Esophagus muscularis mucosa (tissue), 4 donors: ENCODE results near the gene HSDL1. TPM values are rescaled to one million over a fixed set of nuclear protein-coding genes. Genes with fewer than 3 reads are reported as not detected.

Source experiments
- DNase-seq: peaks from one replicate; pipeline ENCODE4 v3.0.0-alpha.2; 2017; ENCODE audit errors: extremely low spot score
- H3K27ac ChIP-seq, 4 donors: fragments of 200-600 bp; sonication (generic); replicated peaks in 1 of 4; 1 replicate in 3 of 4; 2 replicates in 1 of 4; pipeline ENCODE4 v1.5.1; 2016 to 2019; ENCODE audit warnings: mild to moderate bottlenecking in 1 of 4
- H3K27me3 ChIP-seq, 4 donors: fragments of 200-600 bp; sonication (generic); one replicate each; pipeline versions ENCODE4 v1.5.1 to v1.6.0; 2016 to 2019
- H3K36me3 ChIP-seq, 4 donors: fragments of 200-600 bp; sonication (generic); one replicate each; pipeline ENCODE4 v1.5.1; 2016 to 2019
- H3K4me1 ChIP-seq, 4 donors: fragments of 200-600 bp; sonication (generic); one replicate each; pipeline ENCODE4 v1.5.1; 2016 to 2019
- H3K4me3 ChIP-seq, 4 donors: fragments of 200-600 bp; sonication (generic); 1 replicate in 2 of 4; 2 replicates in 2 of 4; pipeline ENCODE4 v1.5.1; 2016 to 2019; ENCODE audit warnings: mild to moderate bottlenecking in 4 of 4, moderate library complexity in 1 of 4
- H3K9me3 ChIP-seq, 4 donors: fragments of 200-600 bp; sonication (generic); 1 replicate in 3 of 4; 2 replicates in 1 of 4; pipeline ENCODE4 v1.5.1; 2016 to 2019
- CTCF ChIP-seq, 3 experiments: fragments of 200-600 bp in 2 of 3; fragments of 450-650 bp in 1 of 3; sonication (generic) in 2 of 3; IDR thresholded peaks; one replicate each; pipeline ENCODE4 v1.5.1; 2017 to 2019; ENCODE audit warnings: antibody characterized with exemption in 3 of 3, mild to moderate bottlenecking in 2 of 3, moderate library complexity in 1 of 3
- EP300 ChIP-seq: sonication (generic); formaldehyde crosslinking; IDR thresholded peaks from one replicate; pipeline ENCODE4 v1.6.1; 2017; ENCODE audit warnings: antibody characterized with exemption
- POLR2A ChIP-seq: fragments of 450-650 bp; IDR thresholded peaks from one replicate; pipeline ENCODE4 v1.6.1; 2017; ENCODE audit warnings: antibody characterized with exemption, moderate library complexity, mild to moderate bottlenecking, low read depth
- POLR2AphosphoS5 ChIP-seq, 2 donors: sonication (generic); formaldehyde crosslinking; IDR thresholded peaks; one replicate each; pipeline ENCODE4 v1.6.1; 2017; ENCODE audit warnings: antibody characterized with exemption in 2 of 2
- WGBS: methylation state at CpG from one replicate; pipeline ENCODE4 v1.1.5; 2018; 5-methylcytosine and 5-hydroxymethylcytosine counted together
- intact Hi-C: fragments of 100-400 bp; cut with DNase I; formaldehyde crosslinking; loops from one replicate; pipeline ENCODE4 v1.15.1; 2023
- total RNA-seq, 4 donors: library from RNA; depleted of rRNA; stranded (reverse); fragments of >200 nt; gene quantifications; one replicate each; pipeline versions ENCODE4 v1.1.0 to v1.2.1, GENCODE V29; 2016

Gene HSDL1
- total RNA-seq, 4 donors from 2014 or later, result 7.1 to 14.6 (median 11.4) TPM

DNA sequence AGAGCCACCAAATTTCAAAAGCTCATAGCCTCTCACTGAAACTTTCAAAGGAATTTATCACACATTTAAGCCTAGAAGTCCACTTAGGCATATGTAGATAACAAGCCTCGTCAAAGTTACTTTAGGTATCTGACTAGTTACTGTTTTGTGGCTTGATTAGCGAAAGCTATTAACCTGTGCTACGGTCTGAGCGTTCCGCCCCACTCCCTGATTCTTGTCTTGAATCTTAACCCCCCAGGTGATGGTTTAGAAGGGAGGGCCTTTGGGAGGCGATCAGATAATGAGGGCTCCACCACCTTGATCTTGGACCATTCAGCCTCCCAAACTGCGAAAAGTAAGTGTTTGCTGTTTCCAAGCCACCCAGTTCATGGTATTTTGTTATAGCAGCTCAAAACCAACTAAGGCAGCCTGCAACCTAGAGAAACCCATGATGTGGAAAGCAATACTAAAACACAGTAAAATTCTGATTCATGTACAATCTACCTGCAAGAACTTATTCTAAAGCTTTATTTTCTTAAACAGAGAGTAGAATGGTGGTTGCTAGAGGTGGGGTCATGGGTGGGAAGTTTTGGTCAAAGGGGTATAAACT lies 7.1 kb downstream of the HSDL1 start:
- intact Hi-C loops, result no loop called here
- Histone ChIP-seq H3K27me3 (no peaks in the 10 kb centered on the region), H3K36me3 (no peaks in the 10 kb centered on the region), H3K4me1 (peaks cover 0 to 7% (median 2%) of the 10 kb centered on the region in 4 donors), H3K27ac (no peak overlapping the region), H3K4me3 (no peak overlapping the region), H3K9me3 (no peaks in the 10 kb centered on the region)
- DNase-seq, result no peak
- 95% methylated on average over 7 of the region's 7 CpGs for WGBS
- TF ChIP-seq POLR2AphosphoS5 (IDR thresholded peaks at IDR 0.05) (no peak), CTCF (IDR thresholded peaks at IDR 0.05) (no peak), POLR2A (no peak), EP300 (no peak)

- Histone ChIP-seq H3K27ac (no peak overlapping the region), H3K4me3 (no peak overlapping the region), H3K36me3 (no peaks in the 10 kb centered on the region), H3K4me1 (peaks cover 0 to 7% (median 2%) of the 10 kb centered on the region in 4 donors), H3K27me3 (no peaks in the 10 kb centered on the region), H3K9me3 (no peaks in the 10 kb centered on the region)
- intact Hi-C loops, result no loop called here
- 82% methylated on average over 8 of the region's 8 CpGs for WGBS
- DNase-seq, result no peak
- TF ChIP-seq POLR2AphosphoS5 (IDR thresholded peaks at IDR 0.05), result no peak
- no peak for TF ChIP-seq EP300
- TF ChIP-seq CTCF (IDR thresholded peaks at IDR 0.05), result no peak
- no peak for TF ChIP-seq POLR2A
These were observed 7.7 kb downstream of the HSDL1 start for GRCh38 chr16:84137287-84137686.

DNA sequence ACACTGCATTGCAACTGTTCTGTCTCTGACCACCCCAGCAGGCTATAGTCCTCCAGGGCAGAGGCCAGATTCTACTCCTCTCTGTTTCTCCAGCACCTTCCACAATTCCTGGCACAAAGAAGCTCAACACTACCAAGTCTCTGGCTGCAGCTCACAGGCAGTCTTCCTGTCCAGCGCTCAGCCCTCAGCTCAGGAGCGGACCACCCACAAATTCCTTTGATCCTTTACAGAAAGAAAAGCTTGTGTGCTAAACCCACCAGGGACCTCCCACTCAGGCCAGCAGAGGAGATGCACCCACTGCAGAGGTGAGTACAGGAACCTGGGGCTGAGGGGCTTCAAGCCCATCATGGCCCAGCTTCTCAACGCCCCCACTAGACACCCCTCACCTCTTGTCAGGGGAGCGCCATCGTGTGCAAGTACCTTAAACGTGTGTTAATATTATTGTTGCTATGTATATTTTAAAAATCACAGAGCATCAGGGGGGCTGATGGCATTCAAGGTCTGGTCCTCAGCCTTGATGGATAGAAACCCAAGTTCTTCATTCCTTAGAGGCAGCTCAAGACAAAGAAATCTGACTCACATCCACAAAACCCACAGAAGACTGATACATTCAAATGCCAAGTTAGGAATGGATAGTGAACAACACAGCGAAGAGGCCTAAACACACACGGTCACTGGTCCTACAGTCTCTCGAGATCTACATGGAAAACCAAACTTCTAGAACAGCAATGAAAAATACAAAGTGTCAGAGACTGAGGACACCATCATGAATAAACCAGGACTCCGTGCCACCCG lies 8.4 kb downstream of the HSDL1 start:
- WGBS, result 87% methylated on average over 10 of the region's 11 CpGs
- Histone ChIP-seq H3K4me1 (peaks cover 0 to 7% (median 2%) of the 10 kb centered on the region in 4 donors), H3K36me3 (no peaks in the 10 kb centered on the region), H3K4me3 (no peak overlapping the region), H3K9me3 (no peaks in the 10 kb centered on the region), H3K27ac (no peak overlapping the region), H3K27me3 (no peaks in the 10 kb centered on the region)
- no peak for DNase-seq
- TF ChIP-seq POLR2AphosphoS5 (IDR thresholded peaks at IDR 0.05) (no peak), EP300 (no peak), CTCF (IDR thresholded peaks at IDR 0.05) (no peak), POLR2A (no peak)
- intact Hi-C loops, result no loop called here

- H3K27ac ChIP-seq, result no peak overlapping the region
- intact Hi-C loops, result no loop called here
- no peak overlapping the region for H3K4me3 ChIP-seq
- no peaks in the 10 kb centered on the region for H3K9me3 ChIP-seq
- TF ChIP-seq POLR2A, result no peak
- no peak for TF ChIP-seq POLR2AphosphoS5 (IDR thresholded peaks at IDR 0.05)
- no peak for TF ChIP-seq EP300
- TF ChIP-seq CTCF (IDR thresholded peaks at IDR 0.05), result no peak
- 92% methylated on average over 7 of the region's 7 CpGs for WGBS
- H3K27me3 ChIP-seq, result no peaks in the 10 kb centered on the region
- H3K36me3 ChIP-seq, result peaks cover 0 to 35% (median 23%) of the 10 kb centered on the region in 4 donors
- H3K4me1 ChIP-seq, result peaks cover 0 to 7% (median 0%) of the 10 kb centered on the region in 4 donors
- no peak for DNase-seq
These were observed 12.3 kb downstream of the HSDL1 start for GRCh38 chr16:84132527-84133285.
